NCI-H446 treated with DMSO at 0.1 percent for 48 hours (cell line): ENCODE measurements around the gene SMC4.

Experiments
- DNase-seq: peaks from one replicate; lab custom pipeline; 2025; lab: John Stamatoyannopoulos, UW

The SMC4 gene

GRCh38 chr3:160478338-160478737 is 78.9 kb downstream of the SMC4 start:
- DNase-seq, result no peak

GRCh38 chr3:160479376-160479775 is 79.9 kb downstream of the SMC4 start:
- DNase-seq, result no peak

DNA sequence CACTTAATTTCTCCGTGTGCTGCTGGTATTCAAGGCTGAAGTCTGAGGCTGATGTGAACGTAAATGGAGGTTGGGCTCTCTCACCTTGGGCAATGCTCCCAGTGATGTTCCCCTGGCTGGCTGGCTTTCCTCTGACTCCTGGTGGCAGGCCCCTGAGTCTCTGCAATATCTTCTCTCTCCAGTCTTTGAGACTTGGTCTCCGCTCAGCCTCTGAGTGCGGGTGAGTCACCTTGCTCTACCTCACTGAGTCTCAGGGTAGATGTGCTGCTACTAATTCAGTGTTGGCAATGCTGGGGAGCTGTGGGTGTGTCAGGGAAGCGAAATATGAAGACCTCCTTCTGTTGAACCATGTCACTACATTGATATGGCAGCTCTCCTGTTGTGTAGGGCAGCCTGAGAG is 81.5 kb downstream of the SMC4 start:
- no peak for DNase-seq

- no peak for DNase-seq
Observed at GRCh38 chr3:160481856-160482255, 82.4 kb downstream of the SMC4 start.

- no peak for DNase-seq
Observed at GRCh38 chr3:160482796-160483195, 83.3 kb downstream of the SMC4 start.
